SKM-1 treated with dmso at 0.1 percent for 144 hours (cell line): Measurements from ENCODE around the gene NFIB.
A peak's percentile ranks its signal among the peaks of the same experiment; 100 is the strongest.

Experiments used
- DNase-seq: peaks from one replicate; lab custom pipeline; 2025; ENCODE audit not compliant: unreplicated experiment; lab: John Stamatoyannopoulos, UW

NFIB gene

GRCh38 chr9:14313951-14314423 lies at the start of gene NFIB:
Gene NFIB (minus strand): TSS chr9:14314141. CDS start chr9:14313511, 630 bp downstream.
- peak; percentile 38 for DNase-seq

GRCh38 chr9:14362175-14362574 lies 48.2 kb upstream of the NFIB start:
- DNase-seq: no peak

- DNase-seq: no peak
Observed at GRCh38 chr9:14361074-14361473, 47.1 kb upstream of the NFIB start.

GRCh38 chr9:14358523-14358922 lies 44.6 kb upstream of the NFIB start:
- DNase-seq: no peak

- DNase-seq: no peak
Observed at GRCh38 chr9:14356351-14357265, 42.7 kb upstream of the NFIB start.

- DNase-seq: no peak
Observed at GRCh38 chr9:14354201-14354600, 40.3 kb upstream of the NFIB start.

- peak; percentile 56 for DNase-seq
Observed at GRCh38 chr9:14353222-14354056, 39.5 kb upstream of the NFIB start.

GRCh38 chr9:14352503-14352902 lies 38.6 kb upstream of the NFIB start:
- DNase-seq: no peak

- no peak for DNase-seq
Observed at GRCh38 chr9:14351221-14351836, 37.4 kb upstream of the NFIB start.

- DNase-seq: no peak
Observed at GRCh38 chr9:14350754-14351153, 36.8 kb upstream of the NFIB start.

- no peak for DNase-seq
Observed at GRCh38 chr9:14350349-14350728, 36.4 kb upstream of the NFIB start.

GRCh38 chr9:14349447-14350348 lies 35.8 kb upstream of the NFIB start:
- no peak for DNase-seq

- no peak for DNase-seq
Observed at GRCh38 chr9:14349146-14349446, 35.2 kb upstream of the NFIB start.

GRCh38 chr9:14348373-14349145 lies 34.6 kb upstream of the NFIB start:
- DNase-seq: no peak

GRCh38 chr9:14348123-14348372 lies 34.1 kb upstream of the NFIB start:
- no peak for DNase-seq

GRCh38 chr9:14347406-14348122 lies 33.6 kb upstream of the NFIB start:
- no peak for DNase-seq

GRCh38 chr9:14346811-14347405 lies 33.0 kb upstream of the NFIB start:
- DNase-seq: no peak

- no peak for DNase-seq
Observed at GRCh38 chr9:14346231-14346791, 32.4 kb upstream of the NFIB start.
